ENCODE data around the gene GPRIN3.

The GPRIN3 gene

GRCh38 chr4:89290727-89291516 is 16.7 kb downstream of the GPRIN3 start:
- no peak for TF ChIP-seq CTCF (IDR thresholded peaks at IDR 0.05; ENCODE audit: low read depth, low read length, missing control alignments)
- DNase-seq (ENCODE audit: extremely low read depth, low read depth), result no peak
- H3K4me3 ChIP-seq (replicated peaks; ENCODE audit: low read depth, low read length), result no peak overlapping the region

GRCh38 chr4:89289312-89289711 is 18.3 kb downstream of the GPRIN3 start:
- no peak overlapping the region for H3K4me3 ChIP-seq (replicated peaks; ENCODE audit: low read depth, low read length)
- TF ChIP-seq CTCF (IDR thresholded peaks at IDR 0.05; ENCODE audit: low read depth, low read length, missing control alignments), result no peak
- no peak for DNase-seq (ENCODE audit: extremely low read depth, low read depth)

GRCh38 chr4:89288430-89288829 is 19.2 kb downstream of the GPRIN3 start:
- no peak overlapping the region for H3K4me3 ChIP-seq (replicated peaks; ENCODE audit: low read depth, low read length)
- no peak for TF ChIP-seq CTCF (IDR thresholded peaks at IDR 0.05; ENCODE audit: low read depth, low read length, missing control alignments)

GRCh38 chr4:89287945-89288344 is 19.7 kb downstream of the GPRIN3 start:
- no peak for TF ChIP-seq CTCF (IDR thresholded peaks at IDR 0.05; ENCODE audit: low read depth, low read length, missing control alignments)
- DNase-seq (ENCODE audit: extremely low read depth, low read depth), result no peak
- no peak overlapping the region for H3K4me3 ChIP-seq (replicated peaks; ENCODE audit: low read depth, low read length)

More at GRCh38 chr4:89288430-89288829, 19.2 kb downstream of the GPRIN3 start:
- DNase-seq (ENCODE audit: extremely low read depth, low read depth), result no peak

- TF ChIP-seq CTCF (IDR thresholded peaks at IDR 0.05; ENCODE audit: low read depth, low read length, missing control alignments), result no peak
- DNase-seq (ENCODE audit: extremely low read depth, low read depth), result no peak
- H3K4me3 ChIP-seq (replicated peaks; ENCODE audit: low read depth, low read length), result no peak overlapping the region
These were observed 21.9 kb downstream of the GPRIN3 start for GRCh38 chr4:89285745-89286144.

- no peak overlapping the region for H3K4me3 ChIP-seq (replicated peaks; ENCODE audit: low read depth, low read length)
- no peak for TF ChIP-seq CTCF (IDR thresholded peaks at IDR 0.05; ENCODE audit: low read depth, low read length, missing control alignments)
- DNase-seq (ENCODE audit: extremely low read depth, low read depth), result no peak
These were observed 22.8 kb downstream of the GPRIN3 start for GRCh38 chr4:89284828-89285227.

Measured in HFF-Myc (cell line).